GM18858 (cell line): ENCODE measurements around the gene JAG1.
A peak's percentile ranks its signal among the peaks of the same experiment; 100 is the strongest.

Source experiments
- ATAC-seq: cut with Tn5 transposase; IDR thresholded peaks from one replicate; pipeline ENCODE4 v1.9.1; 2021; ENCODE audit not compliant: unreplicated experiment

JAG1 gene

GRCh38 chr20:10673842-10674683 lies at the start of gene JAG1:
TSS of gene JAG1 (minus strand) at chr20:10673999. CDS start at chr20:10673530, 469 bp downstream.
- peak; percentile 36 for ATAC-seq

- ATAC-seq, result no peak
Measured at GRCh38 chr20:10721976-10722375, 48.2 kb upstream of the JAG1 start.

DNA sequence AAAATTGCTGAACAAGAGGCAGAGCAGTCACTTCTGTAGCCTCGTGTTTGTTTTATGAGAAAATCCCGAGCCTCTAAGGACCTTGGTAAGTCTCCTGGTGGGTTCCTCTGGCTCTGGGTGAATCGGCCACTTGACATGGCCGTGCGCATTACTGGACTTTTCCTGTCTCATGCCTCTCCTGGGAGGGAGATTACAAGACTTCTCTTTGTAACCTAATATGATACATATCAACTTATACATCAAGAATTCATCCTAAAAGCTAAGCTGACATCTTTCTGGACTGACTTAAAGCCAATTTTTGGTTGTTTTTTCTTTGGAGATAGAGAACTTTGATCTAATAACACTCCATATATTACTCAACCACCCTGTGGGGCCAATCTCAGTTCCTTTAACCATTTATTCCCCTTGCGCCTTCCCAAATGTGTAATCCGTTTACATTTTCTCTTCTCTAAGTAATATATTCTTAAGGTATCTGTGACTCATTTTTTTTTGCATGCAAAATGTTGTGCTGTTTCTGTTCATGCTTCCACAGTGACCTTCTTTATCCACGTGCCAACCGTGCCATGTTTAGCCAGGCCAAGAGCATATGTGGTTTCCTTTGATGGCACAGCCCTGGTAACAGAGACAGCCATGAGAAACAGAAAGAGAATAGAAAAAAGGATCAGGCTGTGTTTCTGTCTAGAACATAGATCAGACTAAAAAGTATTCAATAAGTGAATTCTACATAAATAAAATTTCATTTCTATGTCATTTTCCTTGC lies 47.5 kb upstream of the JAG1 start:
- no peak for ATAC-seq

GRCh38 chr20:10720565-10720964 lies 46.8 kb upstream of the JAG1 start:
- no peak for ATAC-seq

- ATAC-seq, result no peak
Measured at GRCh38 chr20:10719740-10720385, 46.1 kb upstream of the JAG1 start.

DNA sequence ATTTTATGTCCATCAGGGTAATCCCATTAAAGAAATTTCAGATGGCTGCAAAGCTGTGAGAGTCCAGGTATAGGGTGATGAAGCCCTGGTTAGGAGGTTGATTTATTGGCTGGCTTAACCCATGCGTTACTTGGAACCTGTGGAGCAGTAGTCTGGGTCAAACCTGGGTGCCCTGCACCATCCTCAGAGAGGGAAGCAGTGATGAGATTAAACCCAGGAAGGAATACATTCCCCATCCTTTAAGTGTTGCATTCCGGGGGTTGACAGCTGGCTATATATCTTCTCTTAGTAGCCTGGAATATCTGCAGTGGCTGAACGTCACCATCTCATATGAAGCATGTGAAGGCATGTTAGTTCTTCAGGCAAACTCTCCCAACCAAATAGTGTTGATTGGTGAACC lies 44.9 kb upstream of the JAG1 start:
- ATAC-seq, result no peak

DNA sequence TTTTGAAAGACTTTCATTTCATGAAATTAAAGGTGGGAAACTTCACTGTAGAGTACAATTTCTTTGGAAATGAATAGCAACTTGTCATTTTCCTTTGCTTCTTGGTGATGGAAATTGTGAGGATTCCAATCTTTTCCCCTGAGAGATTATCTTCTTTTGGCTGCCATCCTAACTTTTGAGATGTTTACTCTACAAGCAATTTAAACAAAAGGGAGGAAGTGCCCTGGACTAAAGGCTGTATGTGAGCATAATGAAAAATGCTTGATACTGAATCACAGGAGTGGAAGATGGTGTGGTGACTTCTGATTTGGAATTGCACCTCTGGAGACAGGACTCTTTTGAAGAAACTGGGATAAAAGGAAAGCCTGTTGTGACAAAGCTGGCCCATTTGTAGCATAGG lies 43.1 kb upstream of the JAG1 start:
- no peak for ATAC-seq

DNA sequence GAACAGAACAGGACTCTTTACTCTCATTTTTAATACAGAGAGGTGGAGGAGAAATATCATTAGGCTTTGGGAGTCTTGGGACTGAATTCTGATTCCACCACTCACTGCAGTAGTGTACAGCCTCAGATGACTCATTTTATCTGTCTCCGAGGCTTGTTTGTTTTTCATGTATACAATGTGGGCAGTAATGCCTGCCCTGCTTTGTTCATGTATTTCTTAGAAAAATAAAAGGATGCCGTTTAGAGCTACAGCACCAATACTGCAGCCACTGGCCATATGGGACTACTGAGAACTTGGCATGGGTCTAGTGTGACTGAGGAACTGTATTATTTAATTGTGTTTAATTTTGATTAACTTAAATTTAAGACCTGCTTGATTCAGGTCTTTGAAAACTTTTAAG lies 41.2 kb upstream of the JAG1 start:
- ATAC-seq, result no peak

DNA sequence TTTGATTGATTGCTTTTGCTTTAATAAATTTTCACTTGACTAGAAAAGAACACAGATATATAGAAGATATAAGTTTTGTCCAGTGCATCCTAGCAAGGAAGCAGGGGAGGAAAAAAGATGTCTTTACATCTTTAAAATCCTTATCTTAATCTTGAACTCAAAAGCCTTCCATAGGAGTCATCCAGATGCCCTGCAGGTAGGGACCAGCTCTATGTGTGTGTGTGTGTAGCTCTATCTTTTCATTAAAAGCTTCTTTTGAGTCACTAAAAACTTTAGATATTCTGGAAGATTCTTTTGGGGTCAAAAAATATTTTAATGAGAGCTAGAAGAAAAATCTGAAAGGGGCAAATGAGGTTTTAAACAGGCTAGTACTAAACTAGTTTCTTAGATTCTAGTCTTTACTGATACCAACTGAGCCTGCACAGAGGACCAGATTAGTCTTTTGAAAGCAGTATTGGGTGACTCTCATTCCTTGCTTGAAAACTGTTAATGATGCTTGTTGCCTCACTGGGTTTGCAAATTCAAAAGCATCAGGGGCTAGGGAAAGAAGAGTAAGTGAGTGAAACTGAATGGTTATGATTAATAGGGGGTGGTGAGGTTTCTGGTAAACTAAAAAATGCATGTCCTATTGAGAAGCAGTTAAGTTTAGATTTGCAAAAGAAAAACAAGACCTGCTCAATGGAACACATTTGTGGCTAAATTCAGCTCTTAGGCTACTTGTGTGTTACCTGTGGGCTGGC lies 40.6 kb upstream of the JAG1 start:
- no peak for ATAC-seq

DNA sequence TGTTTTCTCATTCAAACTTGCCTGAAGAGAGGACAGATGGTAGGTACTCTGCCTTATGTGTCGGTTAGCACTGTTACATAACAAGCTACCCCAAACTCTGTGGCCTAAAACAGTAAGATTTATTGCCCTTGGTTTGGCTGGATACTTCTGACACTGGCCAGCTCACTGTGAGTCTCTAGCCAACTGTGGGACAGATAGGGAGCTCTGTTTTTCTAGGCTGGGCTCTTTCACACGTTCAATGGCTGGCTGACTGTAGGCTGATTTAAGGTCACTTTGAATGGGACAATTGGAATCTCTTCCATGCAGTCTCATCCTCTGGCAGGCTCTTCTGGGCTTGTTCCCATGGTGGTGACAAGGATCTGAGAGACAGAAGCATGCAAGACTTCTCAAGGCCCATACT lies 39.4 kb upstream of the JAG1 start:
- no peak for ATAC-seq

GRCh38 chr20:10711903-10712451 lies 38.2 kb upstream of the JAG1 start:
- no peak for ATAC-seq

DNA sequence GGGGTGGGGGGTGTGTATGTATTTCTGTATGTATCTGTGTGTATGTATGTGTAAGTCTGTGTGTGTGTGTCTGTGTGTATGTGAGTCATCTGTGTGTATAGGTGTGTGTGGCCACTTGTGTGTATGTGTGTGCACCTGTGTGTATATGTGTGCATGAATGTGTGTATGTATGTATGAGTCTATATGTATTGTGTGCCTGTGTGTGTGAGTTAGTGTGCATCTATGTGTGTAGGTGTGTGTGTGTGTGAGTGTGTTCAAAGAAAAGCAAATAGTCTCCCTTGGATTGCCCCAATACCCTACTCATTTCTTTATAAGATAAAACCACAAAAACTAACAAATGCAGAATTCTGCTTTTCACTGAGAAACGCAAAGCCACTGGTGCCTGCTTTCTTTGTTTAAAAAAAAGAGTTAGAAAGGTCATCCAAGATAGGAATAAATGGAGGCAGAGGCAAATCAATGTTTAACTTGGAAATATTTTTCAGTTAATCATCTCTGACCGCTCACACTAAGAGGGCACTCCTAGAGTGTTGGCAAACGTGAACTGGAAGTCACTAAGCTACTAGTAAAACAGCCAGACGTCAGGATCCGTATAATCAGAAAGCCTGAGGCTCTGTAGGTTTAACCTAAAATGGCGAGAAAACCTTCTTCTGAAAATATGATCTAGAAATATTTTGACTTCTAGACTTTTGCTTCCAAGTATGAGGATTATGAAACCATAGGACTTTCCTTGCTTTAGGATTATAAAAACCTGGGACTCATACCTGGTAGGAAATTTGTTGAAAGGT lies 37.4 kb upstream of the JAG1 start:
- no peak for ATAC-seq

- ATAC-seq, result no peak
Measured at GRCh38 chr20:10709916-10710315, 36.1 kb upstream of the JAG1 start.

DNA sequence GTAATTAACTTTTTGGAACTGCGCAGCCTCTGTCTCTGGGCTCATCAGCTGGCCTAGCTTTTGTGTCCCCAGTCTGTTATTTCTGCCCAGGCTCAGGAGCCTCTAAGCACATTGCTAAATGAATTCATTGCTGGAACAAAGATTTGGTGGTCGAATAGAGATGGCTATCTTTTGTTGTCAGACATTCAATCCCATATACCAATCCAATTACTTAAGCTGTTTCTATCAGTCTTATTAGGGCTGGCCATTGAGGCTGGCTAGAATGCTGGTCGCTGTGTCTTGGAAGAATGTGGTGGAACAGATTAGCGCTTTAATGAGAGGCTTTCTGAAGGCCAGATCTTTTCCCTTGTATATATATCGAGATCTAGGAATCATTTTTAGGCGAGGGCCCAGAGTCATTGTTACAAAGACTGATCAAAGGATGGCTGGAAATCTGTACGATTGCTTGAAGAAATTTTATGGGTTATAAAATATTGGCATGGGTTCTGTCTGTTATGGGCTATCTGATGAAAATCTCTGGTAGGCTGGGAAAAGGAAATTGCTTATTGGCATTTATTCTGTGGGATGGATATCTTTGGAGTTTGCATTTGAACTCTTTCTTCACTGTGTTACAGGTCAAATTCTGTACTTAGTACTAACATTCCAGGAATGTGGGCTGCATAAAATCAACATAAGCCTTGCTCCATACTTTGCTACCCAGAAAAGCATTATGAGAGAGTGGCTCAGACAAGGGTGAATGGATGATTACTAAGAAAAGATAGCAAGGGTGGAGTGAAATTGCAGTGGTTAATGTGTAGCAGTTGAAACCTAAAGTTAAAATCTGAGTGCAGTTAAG lies 34.8 kb upstream of the JAG1 start:
- no peak for ATAC-seq

DNA sequence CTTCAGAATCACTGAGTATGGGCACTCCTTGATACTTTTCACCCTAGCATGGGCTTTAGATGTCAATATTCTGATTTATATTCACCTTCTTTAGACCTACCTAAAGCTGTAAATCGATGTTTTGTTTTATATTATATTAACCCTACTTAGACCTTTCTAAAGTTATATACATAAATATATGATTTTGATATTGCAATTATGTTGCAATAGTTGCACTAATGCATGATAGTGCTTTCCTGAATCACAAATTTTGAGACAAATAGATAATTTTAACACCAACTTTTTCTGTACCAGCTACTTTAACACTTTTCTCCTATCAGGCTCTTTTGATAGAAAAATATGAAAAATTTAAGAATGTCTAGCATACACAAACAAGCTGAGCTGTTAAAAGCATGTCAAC lies 34.0 kb upstream of the JAG1 start:
- no peak for ATAC-seq

DNA sequence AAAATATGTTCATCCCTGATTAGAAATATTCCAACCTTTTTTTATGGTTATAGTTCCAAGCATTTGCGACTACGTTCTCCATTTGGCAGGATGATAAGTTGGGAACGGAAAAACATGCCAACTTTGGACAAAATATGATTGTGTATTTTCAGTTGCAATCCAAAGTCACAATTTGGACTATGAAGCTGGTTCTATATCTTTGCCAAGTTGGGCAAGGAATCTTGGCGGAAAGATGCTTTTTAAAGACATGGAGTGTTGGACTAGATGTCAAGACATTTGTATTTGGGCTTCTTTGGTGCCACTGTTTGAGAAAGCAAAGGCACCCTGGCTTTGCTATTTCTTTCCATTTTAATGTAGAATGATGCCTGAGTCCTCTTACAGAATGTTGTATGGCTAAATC lies 33.3 kb upstream of the JAG1 start:
- ATAC-seq, result no peak

- ATAC-seq, result no peak
Measured at GRCh38 chr20:10706460-10706811, 32.6 kb upstream of the JAG1 start.

DNA sequence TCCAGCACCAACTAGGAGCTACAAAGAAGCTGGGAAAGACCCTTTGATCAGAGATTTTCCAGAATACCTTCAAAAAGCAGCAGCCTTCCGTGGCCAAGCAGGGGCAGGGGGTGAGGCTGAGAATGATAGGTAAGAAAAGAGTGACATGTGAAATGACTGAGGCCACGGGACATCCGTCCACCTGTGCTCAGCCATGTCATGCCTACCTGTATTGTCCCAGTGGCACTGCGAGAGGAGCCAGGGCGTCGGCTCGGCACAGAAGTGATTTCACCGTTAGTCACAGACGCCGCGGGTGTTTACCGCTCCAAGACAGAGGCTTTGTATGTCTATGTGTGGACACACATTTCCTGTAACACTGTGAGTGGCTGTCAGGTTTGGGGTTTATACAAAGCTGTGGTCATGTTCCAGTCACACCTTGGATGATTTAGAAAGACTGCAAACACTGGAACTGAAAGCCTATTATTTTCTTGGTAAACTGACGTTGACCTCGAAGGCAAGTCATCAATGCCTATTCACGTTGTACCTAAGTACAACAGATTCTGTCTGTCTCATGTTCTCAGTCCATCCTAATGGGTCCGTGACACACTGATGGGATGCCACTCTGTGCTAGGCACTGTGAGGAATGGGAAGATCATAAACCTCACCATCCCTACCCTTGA lies 32.1 kb upstream of the JAG1 start:
- no peak for ATAC-seq

GRCh38 chr20:10701607-10702006 lies 27.8 kb upstream of the JAG1 start:
- no peak for ATAC-seq
